Keratinocyte (primary cell): ENCODE data around the gene TMEM242. TPM values are rescaled to one million over a fixed set of nuclear protein-coding genes. Genes with fewer than 3 reads are reported as not detected.

Experiments used
- DNase-seq: peaks from one replicate; pipeline ENCODE4 v3.0.0-alpha.2; 2011; ENCODE audit warnings: low read depth, missing footprints, low spot score
- FAIRE-seq: peaks from 2 replicates; lab custom pipeline; 2011; peaks lifted over from hg19 to GRCh38; lab: Jason Lieb, UNC
- H2AFZ ChIP-seq: 2 replicates; pipeline ENCODE4 v1.6.0; 2012; ENCODE audit warnings: low read length, control low read depth, inconsistent platforms; ENCODE audit not compliant: control insufficient read depth
- H3K27ac ChIP-seq: 2 replicates; pipeline ENCODE4 v1.5.1; 2011; ENCODE audit warnings: low read length; ENCODE audit not compliant: control insufficient read depth, insufficient read depth
- H3K27me3 ChIP-seq: 3 replicates; pipeline ENCODE4 v1.6.0; 2011; ENCODE audit warnings: low read length; ENCODE audit not compliant: control insufficient read depth, insufficient read depth; ENCODE audit errors: extremely low read depth
- H3K36me3 ChIP-seq, 2 experiments: 2 replicates in 1 of 2; 3 replicates in 1 of 2; pipeline ENCODE4 v1.5.1; 2011; ENCODE audit warnings: low read length in 2 of 2, mild to moderate bottlenecking in 1 of 2; ENCODE audit not compliant: control insufficient read depth in 2 of 2, insufficient read depth in 2 of 2; ENCODE audit errors: extremely low read depth in 1 of 2
- H3K4me1 ChIP-seq: 3 replicates; pipeline ENCODE4 v1.5.1; 2011; ENCODE audit warnings: low read length; ENCODE audit not compliant: control insufficient read depth, insufficient read depth; ENCODE audit errors: extremely low read depth
- H3K4me2 ChIP-seq: 3 replicates; pipeline ENCODE4 v1.6.0; 2011; ENCODE audit warnings: low read depth, low read length; ENCODE audit not compliant: control insufficient read depth, insufficient read depth; ENCODE audit errors: extremely low read depth
- H3K4me3 ChIP-seq, 3 experiments: fragments of 200-600 bp in 1 of 3; sonication (generic) in 1 of 3; 2 replicates in 2 of 3; 3 replicates in 1 of 3; pipeline ENCODE4 v1.5.1; 2011 to 2016; ENCODE audit warnings: low read length in 3 of 3, mild to moderate bottlenecking in 3 of 3, control low read depth in 2 of 3, inconsistent platforms in 1 of 3, low read depth in 1 of 3, mixed read lengths in 1 of 3, mixed run types in 1 of 3, moderate library complexity in 1 of 3; ENCODE audit not compliant: control insufficient read depth in 2 of 3, insufficient read depth in 2 of 3; ENCODE audit errors: extremely low read depth in 1 of 3
- H3K79me2 ChIP-seq: 2 replicates; pipeline ENCODE4 v1.6.0; 2012; ENCODE audit warnings: low read length; ENCODE audit not compliant: control insufficient read depth, insufficient read depth
- H3K9ac ChIP-seq: 3 replicates; pipeline ENCODE4 v1.6.0; 2011; ENCODE audit warnings: low read length; ENCODE audit not compliant: control insufficient read depth, insufficient read depth; ENCODE audit errors: extremely low read depth
- H3K9me1 ChIP-seq: 3 replicates; pipeline ENCODE4 v1.6.0; 2011; ENCODE audit warnings: low read length; ENCODE audit not compliant: control insufficient read depth, insufficient read depth; ENCODE audit errors: extremely low read depth
- H3K9me3 ChIP-seq: 2 replicates; pipeline ENCODE4 v1.5.1; 2012; ENCODE audit warnings: low read depth, low read length; ENCODE audit not compliant: control insufficient read depth
- H4K20me1 ChIP-seq: 3 replicates; pipeline ENCODE4 v1.6.0; 2011; ENCODE audit warnings: low read length; ENCODE audit not compliant: control insufficient read depth, insufficient read depth; ENCODE audit errors: extremely low read depth
- CTCF ChIP-seq, 3 experiments: IDR thresholded peaks in 1 of 3; conservative IDR thresholded peaks in 1 of 3; optimal IDR thresholded peaks in 1 of 3; 2 replicates in 2 of 3; 3 replicates in 1 of 3; pipeline versions ENCODE3 to v1.5.1; 2011; ENCODE audit warnings: low read length in 3 of 3, mild to moderate bottlenecking in 3 of 3, moderate library complexity in 2 of 3, control low read depth in 1 of 3, inconsistent platforms in 1 of 3; ENCODE audit not compliant: insufficient read depth in 2 of 3; ENCODE audit errors: extremely low read depth in 1 of 3
- EZH2 ChIP-seq: IDR thresholded peaks from one replicate; pipeline ENCODE4 v1.6.1; 2012; ENCODE audit warnings: inconsistent platforms, mild to moderate bottlenecking, low read length, moderate library complexity
- dilution Hi-C: fragments of 300-500 bp; cut with MboI; formaldehyde crosslinking; loops from one replicate; pipeline ENCODE4 v1.7.0; 2020; ENCODE audit warnings: low sequenced_read_pairs; ENCODE audit not compliant: extremely low pct_ligation_motif_present
- polyA plus RNA-seq, 5 experiments: library from polyadenylated mRNA; depleted of rRNA in 3 of 5; stranded (reverse) in 3 of 5; stranded (forward) in 1 of 5; unstranded in 1 of 5; fragments of >200 nt; gene quantifications; 1 replicate in 1 of 5; 2 replicates in 3 of 5; 3 replicates in 1 of 5; pipeline versions ENCODE4 v1.2.1 to v1.2.3, GENCODE V29; 2011 to 2012; ENCODE audit warnings: missing spikeins in 2 of 5, low read depth in 1 of 5, low replicate concordance in 1 of 5

TMEM242 gene
- polyA plus RNA-seq, 1 donor (not counting 4 experiments of a cell fraction or from before 2014, with no cell fraction given) = 11.0 TPM

GRCh38 chr6:157276134-157276532 lies 47.2 kb downstream of the TMEM242 start:
- no peaks in the 10 kb centered on the region for H3K79me2 ChIP-seq
- no peak overlapping the region for H3K4me2 ChIP-seq
- no peaks in the 10 kb centered on the region for H3K27me3 ChIP-seq
- DNase-seq (no peak), FAIRE-seq (no peak)
- no peak for TF ChIP-seq CTCF (optimal IDR thresholded peaks at IDR 0.05 in 1 of 3, IDR thresholded peaks at IDR 0.05 in 1 of 3, conservative IDR thresholded peaks at IDR 0.05 in 1 of 3; ENCODE audit: extremely low read depth in 1 of 3, insufficient read depth in 2 of 3, low read length in 3 of 3)
- TF ChIP-seq EZH2 = no peak
- H3K9me3 ChIP-seq = no peaks in the 10 kb centered on the region
- H3K36me3 ChIP-seq = no peaks in the 10 kb centered on the region
- H2AFZ ChIP-seq = no peak overlapping the region
- no peak overlapping the region for H3K27ac ChIP-seq
- peaks cover 8% of the 10 kb centered on the region for H3K4me1 ChIP-seq
- no peaks in the 10 kb centered on the region for H3K9me1 ChIP-seq
- no peak overlapping the region for H3K9ac ChIP-seq
- no peaks in the 10 kb centered on the region for H4K20me1 ChIP-seq
- dilution Hi-C loops = no loop called here
- no peak overlapping the region for H3K4me3 ChIP-seq

GRCh38 chr6:157274471-157275226 lies 48.7 kb downstream of the TMEM242 start:
- Histone ChIP-seq H3K4me1 (peaks cover 8% of the 10 kb centered on the region), H2AFZ (peak overlapping the region; percentile 93), H3K36me3 (no peaks in the 10 kb centered on the region), H3K4me2 (peak overlapping the region; percentile 85), H3K27ac (no peak overlapping the region), H3K27me3 (no peaks in the 10 kb centered on the region), H3K79me2 (no peaks in the 10 kb centered on the region), H4K20me1 (no peaks in the 10 kb centered on the region), H3K9ac (peak overlapping the region; percentile 69), H3K9me3 (no peaks in the 10 kb centered on the region), H3K4me3 (peak overlapping the region; percentile 50 to 70 (median 67)), H3K9me1 (no peaks in the 10 kb centered on the region)
- dilution Hi-C loops = no loop called here
- TF ChIP-seq EZH2 = no peak
- TF ChIP-seq CTCF (optimal IDR thresholded peaks at IDR 0.05 in 1 of 3, IDR thresholded peaks at IDR 0.05 in 1 of 3, conservative IDR thresholded peaks at IDR 0.05 in 1 of 3; ENCODE audit: extremely low read depth in 1 of 3, insufficient read depth in 2 of 3, low read length in 3 of 3) = peak in 2 of 3 experiments; percentile 50 to 82
- no peak for FAIRE-seq
- DNase-seq = no peak
